Epithelial cell of esophagus (primary cell): ENCODE measurements around the gene GRIA1.

Experiments used
- DNase-seq: peaks from one replicate; pipeline ENCODE4 v3.0.0; 2010; ENCODE audit warnings: low read depth
- H3K4me3 ChIP-seq: 2 replicates; pipeline ENCODE4 v1.5.1; 2011; ENCODE audit warnings: mild to moderate bottlenecking, low read length, control low read depth
- TF ChIP-seq, protein P1 (sequence below): IDR thresholded peaks from 2 replicates; pipeline ENCODE4 v1.5.1; 2011; ENCODE audit warnings: low read depth, mild to moderate bottlenecking, low read length, control low read depth, inconsistent platforms; ENCODE audit not compliant: insufficient read depth; ENCODE audit errors: missing control alignments

The GRIA1 gene

DNA sequence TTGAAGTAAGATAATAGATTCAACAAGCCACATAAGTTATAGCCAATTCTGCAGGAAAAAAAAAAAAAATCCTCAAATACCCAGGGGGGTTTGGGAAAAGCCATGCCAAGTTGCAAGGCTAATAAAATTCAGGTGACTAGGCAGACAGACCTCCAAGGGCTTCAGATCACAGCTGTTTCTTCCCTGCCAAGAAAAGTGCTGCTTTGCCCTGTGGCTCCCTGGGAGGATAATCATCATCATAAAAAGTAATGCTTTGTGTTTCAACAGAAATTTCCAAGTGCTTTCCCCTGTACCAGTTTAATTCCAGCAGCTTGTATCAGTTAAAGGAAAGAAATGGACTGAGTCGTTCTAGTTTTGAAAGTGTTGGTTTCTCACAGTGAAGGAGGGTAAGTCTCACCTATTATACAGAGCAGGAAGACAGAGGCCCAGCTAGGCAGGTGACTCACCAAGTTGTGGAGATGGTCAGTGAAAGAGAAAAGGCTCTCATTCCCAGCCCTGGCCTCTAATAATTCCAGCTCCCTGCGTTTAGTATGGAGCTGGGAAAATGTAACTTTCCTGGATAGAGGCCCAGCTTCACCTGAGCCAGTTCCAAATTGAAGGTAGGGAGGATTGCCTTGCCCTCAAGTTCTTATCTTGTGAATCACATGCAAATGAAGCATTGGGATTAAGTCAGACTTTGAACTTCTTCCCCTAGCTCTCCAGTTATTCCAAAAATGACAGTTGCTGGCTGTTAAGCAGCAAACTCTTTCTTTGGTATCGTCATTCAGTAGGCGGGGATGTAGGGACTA, 263.4 kb downstream of the GRIA1 start:
- TF ChIP-seq, protein P1, sequence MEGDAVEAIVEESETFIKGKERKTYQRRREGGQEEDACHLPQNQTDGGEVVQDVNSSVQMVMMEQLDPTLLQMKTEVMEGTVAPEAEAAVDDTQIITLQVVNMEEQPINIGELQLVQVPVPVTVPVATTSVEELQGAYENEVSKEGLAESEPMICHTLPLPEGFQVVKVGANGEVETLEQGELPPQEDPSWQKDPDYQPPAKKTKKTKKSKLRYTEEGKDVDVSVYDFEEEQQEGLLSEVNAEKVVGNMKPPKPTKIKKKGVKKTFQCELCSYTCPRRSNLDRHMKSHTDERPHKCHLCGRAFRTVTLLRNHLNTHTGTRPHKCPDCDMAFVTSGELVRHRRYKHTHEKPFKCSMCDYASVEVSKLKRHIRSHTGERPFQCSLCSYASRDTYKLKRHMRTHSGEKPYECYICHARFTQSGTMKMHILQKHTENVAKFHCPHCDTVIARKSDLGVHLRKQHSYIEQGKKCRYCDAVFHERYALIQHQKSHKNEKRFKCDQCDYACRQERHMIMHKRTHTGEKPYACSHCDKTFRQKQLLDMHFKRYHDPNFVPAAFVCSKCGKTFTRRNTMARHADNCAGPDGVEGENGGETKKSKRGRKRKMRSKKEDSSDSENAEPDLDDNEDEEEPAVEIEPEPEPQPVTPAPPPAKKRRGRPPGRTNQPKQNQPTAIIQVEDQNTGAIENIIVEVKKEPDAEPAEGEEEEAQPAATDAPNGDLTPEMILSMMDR = no peak
- peak; percentile 76 for DNase-seq

DNA sequence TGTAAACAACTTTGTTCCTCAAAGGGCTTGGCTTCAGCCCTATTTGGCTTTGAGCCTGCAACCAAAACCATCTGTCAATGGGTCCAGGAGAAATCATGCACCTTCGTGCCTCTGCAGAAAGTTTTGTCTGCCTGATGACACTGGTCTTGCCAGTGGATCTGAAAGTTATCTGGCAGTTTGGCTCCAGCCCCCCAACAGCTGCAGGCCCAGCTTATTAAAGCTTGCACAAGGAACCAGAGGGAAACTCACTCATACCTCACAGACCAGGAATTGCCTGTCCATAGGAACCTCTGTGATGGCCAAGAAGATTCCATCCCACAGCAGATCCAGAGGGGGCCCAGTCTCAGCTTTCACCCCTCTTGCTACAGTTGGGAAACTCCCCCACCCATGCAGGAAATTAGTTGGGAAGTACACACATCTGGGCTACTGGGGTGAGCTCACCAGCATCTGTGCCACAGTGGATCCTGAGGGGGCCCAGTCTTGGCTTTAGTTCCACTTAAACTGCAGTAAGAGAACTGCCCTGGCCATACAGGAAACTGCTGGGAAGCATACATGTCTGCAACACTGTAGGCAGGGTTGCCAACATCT, 265.5 kb downstream of the GRIA1 start:
- no peak overlapping the region for H3K4me3 ChIP-seq
- no peak for DNase-seq
- TF ChIP-seq, protein P1 = no peak

More for the DNA sequence above, 263.4 kb downstream of the GRIA1 start:
- H3K4me3 ChIP-seq = no peak overlapping the region

DNA sequence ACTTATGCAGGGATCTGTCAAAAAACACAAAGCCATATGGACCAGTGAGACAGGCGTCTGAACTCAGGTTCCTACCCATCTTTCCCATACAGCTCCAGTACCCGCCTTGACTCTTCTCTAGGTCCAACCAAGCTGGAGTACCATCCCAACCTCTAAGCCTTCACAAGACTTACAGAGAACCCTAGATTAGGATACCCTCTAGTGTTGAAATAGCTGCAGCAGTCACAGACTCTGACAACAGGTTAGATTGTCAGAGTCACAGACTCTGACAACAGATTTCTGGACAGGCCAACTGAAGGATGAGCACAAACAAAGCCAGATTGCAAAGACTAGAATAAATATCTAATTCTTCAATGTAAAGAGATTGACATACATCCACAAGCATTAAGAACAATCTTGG, 266.1 kb downstream of the GRIA1 start:
- DNase-seq = peak; percentile 14
- no peak overlapping the region for H3K4me3 ChIP-seq
- TF ChIP-seq, protein P1 = peak; percentile 30

DNA sequence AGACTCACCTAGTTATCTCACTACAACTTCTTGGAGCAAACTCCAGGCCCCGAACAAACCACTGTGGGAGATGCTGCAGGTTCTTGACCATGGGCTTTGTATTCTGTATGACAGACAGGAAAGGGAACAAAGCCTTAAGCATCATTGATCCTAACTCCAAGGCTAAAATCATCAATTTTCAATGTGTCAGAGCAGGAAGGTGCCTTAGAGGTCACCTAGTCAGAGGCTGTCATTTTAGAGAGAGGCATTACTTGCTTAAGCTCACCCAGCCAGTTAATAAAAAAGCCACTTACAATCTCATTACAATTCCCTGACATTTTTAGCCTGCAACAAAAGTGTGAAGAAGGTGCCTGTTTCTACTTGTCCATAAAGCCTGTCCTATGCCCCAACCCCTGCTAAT, 275.5 kb downstream of the GRIA1 start:
- no peak for DNase-seq
- no peak overlapping the region for H3K4me3 ChIP-seq
- TF ChIP-seq, protein P1 = no peak

DNA sequence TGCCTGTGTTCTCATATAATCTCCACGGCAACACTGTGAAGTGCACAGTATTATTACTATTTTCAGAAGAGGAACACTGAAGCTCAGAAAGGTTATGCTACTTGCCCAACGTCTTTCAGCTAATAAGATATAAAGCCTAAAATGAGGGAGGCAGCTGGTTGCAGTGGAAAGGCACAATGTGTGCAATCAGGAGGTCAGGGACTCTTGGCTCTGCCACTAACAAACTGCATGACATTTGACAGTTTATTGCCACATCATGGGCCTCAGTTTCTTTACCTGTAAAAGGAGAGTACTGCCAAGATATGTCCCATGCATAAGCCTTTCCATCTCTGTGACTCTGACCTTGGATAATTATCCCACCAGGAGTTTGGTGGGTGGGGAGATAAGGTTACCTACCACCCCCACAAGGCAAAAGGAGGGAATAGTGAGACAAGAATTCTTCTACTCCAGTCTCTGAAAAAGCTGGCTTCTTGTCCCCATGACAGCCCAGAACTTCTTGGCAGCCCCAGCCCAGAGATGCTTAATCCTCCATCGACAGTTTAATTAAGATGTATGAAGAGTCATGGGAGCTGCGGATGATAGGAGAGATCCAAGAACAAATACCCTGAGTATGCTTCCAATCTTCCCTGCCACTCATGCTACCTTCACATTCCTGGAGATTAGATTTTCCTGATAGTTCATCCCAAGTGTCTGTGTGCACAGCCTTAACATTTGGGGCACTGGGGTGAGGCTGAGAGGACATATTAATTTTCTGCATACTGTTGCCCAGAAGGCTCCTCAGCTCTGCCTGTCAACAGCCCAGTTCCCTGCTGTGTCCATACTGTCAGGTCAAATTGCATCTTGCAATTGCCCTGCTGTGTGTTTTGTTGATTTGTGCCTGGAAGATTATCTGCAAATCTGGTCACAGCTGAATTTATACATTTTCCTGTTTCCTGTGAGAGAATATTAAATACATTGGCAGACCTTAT, 277.0 kb downstream of the GRIA1 start:
- no peak for DNase-seq
- TF ChIP-seq, protein P1 = no peak
- no peak overlapping the region for H3K4me3 ChIP-seq

DNA sequence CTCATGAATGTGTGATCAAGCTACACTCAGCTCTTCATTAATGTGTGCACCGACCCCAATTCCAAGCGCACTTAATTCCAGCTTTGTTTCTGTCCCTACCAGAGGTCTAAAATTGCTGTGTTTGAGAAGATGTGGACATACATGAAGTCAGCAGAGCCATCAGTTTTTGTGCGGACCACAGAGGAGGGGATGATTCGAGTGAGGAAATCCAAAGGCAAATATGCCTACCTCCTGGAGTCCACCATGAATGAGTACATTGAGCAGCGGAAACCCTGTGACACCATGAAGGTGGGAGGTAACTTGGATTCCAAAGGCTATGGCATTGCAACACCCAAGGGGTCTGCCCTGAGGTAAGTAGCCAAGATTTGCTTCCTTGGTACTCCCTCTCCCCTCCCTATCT, 279.6 kb downstream of the GRIA1 start:
- no peak for DNase-seq
- TF ChIP-seq, protein P1 = no peak
- H3K4me3 ChIP-seq = no peak overlapping the region
